A172 (cell line): ENCODE measurements around the gene SPSB1. TPM values are rescaled to one million over a fixed set of nuclear protein-coding genes. Genes with fewer than 3 reads are reported as not detected.

Experiments
- DNase-seq: peaks from one replicate; pipeline ENCODE4 v3.0.0-alpha.2; 2015; ENCODE audit warnings: low spot score
- total RNA-seq: library from RNA; depleted of rRNA; stranded (reverse); fragments of >200 nt; shearing (Covaris generic); gene quantifications from 2 replicates; pipeline ENCODE4 v1.2.3, GENCODE V29; 2014

Gene SPSB1
- total RNA-seq, 1 experiment from 2014 or later, result 8.7 TPM

DNA sequence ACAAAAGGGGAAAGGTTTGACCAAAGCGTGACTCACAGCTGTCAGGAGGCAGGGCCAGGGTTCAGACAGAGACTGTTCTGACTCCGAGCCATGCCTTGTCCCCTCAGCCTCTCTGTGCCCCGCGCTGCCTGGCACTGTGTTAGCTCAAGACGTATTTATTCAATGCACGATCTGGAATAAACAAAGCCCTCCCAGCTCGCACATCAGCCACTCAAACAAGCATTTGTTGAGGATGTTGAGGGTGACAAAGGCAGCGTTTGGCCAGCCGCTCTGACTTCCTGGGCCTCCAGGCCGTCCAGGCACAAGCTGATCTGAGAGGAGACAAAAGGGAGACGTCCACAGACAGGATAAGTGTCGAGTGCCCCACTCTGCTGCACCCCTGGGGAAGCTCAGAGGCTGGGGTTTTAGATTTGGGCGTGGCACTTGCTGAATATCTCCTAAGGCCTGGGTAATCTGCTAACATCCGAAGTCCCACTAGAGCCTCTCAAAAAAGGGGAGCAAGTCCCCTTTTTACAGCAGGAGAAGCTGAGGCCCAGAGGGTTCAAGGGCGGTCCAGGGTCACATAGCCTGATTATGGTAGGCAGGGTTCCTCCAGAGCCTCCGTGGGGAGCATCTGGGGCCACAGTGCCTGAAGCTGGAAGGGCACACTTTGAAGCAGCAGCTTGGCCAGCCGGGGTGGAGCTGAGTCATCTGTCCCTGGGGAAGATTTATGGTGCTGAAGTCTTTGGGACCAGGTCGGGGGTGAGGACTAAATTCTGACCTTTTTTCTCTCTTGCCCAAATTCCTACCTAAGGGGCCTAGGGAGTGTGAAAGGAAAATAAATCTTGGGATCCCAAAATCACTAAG lies 95.9 kb downstream of the SPSB1 start:
- DNase-seq, result peak; percentile 42

DNA sequence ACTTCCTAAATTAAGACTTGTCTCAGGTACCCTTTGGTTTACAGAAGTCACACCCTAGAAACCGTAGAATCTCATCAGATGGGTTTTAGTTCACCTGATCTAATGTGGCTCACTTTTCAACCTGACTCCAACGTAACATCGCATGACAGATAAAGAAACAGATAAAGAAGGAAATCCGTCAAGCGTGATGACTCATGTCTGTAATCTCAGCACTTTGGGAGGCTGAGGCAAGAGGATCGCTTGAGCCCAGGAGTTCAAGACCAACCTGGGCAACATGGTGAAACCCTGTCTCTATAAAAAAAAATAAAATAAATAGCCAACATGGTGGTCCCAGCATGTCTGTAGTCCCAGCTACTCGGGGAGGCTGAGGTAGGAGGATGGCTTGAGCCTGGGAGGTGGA lies 97.3 kb downstream of the SPSB1 start:
- no peak for DNase-seq

DNA sequence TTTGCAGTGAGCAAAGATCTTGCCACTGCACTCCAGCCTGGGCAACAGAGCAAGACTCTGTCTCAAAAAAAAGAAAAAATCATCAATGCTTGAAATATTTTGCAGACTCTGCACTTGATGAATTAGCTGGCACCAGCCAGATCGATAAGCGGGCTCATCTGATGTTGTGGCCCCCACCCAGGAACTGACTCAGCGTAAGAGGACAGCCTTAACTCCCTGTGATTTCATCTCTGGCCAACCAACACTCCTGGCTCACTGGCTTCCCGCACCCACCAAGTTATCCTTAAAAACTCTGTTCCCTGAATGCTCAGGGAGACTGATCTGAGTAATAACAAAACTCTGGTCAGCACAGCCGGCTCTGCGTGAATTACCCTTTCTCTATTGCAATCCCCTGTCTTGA lies 98.9 kb downstream of the SPSB1 start:
- no peak for DNase-seq

DNA sequence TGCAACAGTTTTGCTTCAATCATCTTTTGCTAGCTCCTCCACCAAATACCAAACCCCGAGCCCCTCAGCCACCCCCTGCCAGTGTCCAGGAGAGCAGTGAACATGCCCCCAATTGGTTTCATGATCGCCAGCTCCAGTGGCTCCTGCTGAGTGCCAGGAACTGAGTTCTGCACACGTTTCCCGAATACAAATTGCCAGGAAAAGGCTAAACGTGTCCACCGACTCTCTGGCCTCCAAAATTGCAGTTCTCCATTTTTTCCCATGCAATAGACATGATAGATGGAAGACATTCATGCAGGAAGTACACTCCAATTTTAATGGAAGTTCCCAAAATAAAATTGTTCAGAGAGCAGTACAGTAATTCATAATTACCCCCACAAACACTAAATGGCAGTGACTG lies 101.3 kb downstream of the SPSB1 start:
- no peak for DNase-seq

DNA sequence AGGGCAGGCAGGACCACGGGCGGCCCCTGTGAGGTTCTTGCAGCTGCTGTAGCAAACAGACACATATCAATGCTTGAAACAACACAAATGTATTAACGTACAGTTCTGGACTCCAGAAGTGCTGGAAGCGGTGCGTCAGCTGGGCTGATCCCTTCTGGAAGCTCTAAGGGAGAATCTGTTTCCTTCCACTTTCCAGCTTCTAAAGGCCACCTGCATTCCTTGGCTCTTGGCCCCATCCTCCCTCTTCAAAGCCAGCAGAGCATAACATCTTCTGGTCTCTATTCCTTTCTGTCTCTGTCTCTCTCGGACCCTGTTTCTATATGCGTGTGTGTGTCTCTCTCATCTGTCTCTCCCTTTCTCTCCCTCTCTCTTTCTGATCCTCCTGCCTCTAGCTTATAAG lies 102.3 kb downstream of the SPSB1 start:
- no peak for DNase-seq

DNA sequence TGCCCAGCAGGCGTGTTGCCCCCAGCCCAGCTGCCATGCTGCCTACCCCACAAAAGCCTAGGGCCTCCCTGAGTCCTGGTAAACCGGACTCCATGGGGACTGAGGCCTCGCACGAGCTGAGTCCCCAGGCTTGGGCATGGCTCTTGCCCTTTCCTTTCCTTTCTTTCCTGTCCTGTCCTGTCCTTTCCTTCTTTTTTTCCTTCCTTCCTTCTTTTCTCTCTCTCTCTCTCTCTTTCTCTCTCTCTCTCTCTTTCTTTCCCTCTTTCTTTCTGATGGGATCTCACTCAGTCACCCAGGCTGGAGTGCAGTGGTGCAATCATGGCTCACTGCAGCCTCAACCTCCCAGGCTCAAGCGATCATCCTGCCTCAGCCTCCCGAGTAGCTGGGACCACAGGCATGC lies 104.4 kb downstream of the SPSB1 start:
- DNase-seq, result no peak

DNA sequence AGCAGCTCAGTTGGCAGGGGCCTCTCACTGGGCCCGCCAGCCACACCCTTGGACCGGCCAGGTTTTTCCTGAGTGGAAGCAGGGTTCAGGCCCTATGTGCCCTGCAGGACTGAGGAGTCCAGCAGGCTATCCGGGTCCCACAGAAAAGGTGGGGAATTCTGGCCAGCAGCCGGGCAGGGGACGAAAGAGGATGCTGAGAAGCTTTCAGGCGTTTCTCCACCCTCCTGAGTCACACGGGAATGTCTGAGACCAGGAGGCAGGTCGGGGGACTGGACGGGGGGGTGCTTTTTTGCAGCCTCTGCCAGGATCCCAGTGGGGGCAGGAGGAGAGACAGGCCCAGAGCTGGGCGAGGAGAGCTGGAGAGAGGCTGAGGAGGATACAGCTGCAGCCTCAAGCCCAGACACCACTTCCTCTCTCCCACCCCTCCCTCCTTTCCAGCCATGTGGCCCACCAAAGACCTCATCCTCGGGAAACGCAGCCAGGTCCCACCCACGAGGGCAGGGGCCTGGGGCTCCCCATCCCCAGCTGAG lies 105.4 kb downstream of the SPSB1 start:
- peak; percentile 42 for DNase-seq

DNA sequence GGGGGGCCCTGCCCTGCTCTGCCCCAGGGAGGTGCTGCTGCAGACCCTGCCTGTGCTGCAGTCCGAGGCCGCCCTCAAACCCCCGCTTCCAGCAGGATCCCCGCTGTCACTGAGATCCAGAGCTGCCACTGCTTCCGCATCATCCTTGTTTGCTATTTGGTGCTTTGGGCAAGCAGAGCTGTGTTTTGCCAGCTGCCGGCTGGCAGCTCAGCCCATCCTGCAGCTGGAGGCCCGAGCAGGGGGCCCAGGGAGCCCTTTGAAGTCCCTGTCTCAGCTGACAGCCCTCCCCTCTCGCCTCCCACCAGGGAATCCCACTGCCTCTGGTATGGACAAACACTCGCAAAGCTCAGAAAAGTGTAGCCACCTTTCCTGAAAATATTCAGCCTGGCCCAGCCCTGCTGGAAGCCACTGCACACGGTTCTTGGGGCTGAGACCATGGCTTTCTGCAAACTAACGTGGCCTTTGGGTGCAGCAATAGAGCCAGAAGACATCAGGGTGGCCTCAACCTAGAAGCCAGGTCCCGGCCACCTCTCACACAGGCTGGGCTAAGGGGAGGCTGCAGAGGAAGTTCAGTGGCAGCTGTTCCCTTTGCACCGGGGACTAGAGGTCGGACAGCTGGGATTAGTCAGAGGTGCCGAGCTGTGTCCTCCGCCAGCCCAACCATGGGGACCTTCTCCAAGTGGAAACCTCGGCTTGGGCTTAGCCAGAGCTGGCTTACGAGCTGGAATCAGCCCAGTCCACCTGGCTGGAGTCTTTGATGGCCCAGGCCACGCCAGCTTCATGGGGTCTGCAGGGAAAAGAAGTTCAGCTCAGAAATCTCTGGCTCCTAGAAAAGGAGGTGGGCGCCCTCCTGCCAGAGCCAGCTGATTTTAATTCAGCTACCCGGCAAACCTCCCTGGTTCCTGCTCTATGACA lies 107.1 kb downstream of the SPSB1 start:
- DNase-seq, result no peak

DNA sequence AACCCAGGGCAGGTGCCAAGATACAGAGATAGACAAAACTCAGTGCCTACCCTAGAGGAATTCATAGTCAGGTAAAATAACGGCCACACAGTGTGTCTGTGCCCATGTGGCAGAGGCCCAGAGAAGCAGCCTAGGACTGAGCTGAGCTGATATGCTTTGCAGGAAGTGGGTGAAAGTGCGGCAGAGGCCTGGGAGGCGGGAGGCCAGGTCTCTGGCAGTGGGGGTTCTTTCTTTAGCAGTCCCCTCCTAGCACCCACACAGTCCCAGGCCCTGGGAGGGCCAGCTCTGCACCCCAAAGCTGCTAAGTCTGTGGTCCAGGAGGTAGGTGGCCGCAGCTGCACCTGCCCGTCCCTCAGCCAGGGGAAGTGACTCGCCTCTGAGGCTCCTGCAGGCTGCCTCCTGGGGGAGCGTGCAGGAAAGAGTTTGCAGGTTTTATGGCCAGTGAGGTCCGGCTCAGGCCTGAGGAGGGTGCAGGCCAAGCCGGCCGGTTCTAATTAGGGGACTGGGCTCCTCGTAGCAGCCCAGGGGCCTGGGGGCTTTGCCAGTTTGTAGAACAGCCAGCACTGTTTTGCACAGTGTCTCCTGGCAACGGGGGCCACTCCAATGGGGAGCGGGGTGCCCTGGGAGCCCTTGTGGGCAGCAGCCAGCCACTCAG lies 107.9 kb downstream of the SPSB1 start:
- no peak for DNase-seq

DNA sequence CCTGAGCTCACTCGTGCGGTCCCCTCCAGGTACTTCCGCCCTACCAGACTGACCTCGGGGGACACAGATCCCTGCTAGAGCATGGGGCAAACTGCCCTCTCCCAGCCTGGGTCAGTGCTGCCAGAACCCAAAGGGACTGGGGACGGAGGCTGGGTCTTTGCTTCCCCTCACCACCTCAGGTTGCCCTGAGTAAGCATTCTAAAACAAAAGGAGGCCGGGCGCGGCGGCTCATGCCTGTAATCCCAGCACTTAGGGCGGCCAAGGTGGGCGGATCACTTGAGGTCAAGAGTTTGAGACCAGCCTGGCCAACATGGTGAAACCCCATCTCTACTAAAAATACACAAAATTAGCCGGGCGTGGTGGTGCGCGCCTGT lies 108.4 kb downstream of the SPSB1 start:
- DNase-seq, result no peak

DNA sequence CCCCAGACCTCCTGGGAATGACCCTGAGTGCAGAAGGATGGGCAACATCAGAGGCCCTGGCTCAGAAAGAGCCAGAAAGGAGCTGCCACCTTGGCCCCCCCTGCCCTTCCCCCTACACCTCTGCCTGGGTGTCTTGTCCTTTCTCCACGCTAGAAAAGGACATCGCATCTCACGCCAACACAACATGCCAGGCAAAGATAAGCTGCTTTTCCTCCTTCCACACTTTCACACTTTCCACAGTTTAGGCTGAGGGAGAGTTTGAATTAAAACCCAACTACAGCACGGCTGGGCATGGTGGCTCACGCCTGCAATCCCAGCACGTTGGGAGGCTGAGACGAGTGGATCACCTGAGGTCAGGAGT lies 109.5 kb downstream of the SPSB1 start:
- no peak for DNase-seq

DNA sequence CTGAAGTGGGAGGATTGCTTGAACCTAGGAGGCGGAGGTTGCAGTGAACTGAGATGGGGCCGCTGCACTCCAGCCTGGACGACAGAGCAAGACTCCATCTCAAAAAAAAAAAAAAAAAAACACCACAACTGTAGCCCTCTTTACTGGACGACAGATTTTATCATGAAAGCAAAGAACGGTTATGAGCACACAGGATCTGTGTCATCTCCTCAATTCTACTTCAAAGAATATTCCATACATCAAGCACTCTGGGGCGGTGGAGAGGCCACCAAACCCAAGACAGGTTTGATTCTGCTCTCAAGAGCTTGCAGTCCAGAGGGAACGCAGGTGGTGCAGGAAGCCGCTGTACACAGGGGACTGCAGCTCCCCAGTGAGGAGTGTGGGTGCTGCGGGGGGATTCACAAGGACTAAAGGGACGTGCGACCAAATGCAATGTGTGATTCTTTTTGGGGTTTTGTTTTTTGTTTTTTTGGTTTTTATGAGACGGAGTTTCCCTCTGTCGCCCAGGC lies 110.1 kb downstream of the SPSB1 start:
- no peak for DNase-seq

DNA sequence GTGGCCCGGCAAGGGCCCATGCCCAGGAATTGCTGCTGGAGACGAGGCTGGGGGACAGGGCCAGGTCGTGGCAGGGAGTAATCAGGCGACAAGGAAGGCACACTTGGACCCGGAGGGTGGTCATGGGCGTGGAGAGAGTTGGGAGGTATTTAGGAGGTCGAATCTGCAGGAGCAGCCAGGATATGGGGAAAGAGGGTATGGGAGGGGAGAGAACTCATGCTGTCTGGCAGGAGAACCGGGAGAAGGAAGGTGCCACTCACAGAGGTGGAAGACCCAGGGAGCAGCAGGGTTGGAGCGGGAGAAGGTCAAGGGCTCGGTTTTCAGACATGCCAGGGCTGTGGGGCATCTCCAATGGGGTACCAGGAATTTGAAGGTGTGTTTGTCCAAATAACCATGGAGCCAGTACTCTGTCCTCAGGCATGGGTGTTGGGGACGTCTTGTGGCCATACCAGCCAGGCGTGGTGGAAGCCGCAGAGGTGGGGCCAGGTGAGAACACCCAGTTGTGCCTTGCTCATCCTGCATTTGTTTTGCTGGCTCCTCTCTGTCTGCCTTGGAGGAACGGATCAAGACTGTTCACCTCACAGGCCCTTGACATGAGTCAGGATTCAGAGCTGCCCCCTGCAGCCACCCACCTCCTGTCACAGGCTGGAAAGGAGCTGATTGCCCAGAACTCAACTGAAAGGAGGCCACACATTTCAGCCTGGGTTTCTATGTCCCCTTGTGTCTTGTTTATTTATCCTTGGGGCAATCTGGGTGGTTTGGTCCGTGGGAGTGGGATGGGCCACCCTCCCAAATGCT lies 111.6 kb downstream of the SPSB1 start:
- DNase-seq, result no peak

DNA sequence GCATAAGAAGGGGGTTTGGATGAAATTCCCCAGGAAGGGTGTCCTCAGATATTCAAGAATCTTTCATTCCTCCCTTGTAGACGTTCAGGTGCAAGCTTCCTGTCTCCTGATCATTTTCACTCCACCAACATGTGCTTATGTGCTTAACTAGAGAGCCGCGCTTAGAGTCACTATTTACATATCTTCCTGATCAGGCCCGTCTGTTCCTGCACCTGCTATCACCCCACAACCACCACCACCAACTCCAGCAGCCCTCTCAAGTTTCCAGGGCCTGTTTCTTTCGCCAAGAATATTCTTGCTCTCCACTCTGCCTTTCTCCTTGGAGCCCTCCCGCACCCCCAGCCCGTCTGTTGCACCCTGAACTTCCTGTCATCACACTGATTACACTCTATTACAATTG lies 113.4 kb downstream of the SPSB1 start:
- no peak for DNase-seq

DNA sequence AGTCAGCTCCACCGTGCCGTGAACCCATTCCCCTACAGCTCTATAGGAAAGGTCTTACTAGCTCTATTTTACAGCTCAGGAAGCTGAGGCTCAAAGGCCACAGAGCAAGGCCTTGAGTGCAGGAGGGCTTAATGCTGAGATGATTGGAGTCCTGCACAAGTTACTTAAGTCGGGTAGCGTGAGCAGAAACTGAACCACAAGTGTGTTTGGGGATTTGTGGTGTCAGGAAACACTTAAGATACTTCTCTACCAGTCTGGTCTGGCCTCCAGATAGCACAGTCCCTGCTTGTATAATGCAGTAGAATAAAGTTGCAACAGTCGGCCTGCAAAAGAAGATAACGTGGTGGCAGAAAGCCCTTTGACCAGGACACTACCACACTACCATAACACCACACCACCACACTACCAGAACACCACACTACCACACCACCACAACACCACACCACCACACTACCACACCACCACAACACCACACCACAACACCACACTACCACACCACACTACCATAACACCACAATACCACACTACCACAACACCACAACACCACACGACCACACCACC lies 118.1 kb downstream of the SPSB1 start:
- DNase-seq, result no peak

DNA sequence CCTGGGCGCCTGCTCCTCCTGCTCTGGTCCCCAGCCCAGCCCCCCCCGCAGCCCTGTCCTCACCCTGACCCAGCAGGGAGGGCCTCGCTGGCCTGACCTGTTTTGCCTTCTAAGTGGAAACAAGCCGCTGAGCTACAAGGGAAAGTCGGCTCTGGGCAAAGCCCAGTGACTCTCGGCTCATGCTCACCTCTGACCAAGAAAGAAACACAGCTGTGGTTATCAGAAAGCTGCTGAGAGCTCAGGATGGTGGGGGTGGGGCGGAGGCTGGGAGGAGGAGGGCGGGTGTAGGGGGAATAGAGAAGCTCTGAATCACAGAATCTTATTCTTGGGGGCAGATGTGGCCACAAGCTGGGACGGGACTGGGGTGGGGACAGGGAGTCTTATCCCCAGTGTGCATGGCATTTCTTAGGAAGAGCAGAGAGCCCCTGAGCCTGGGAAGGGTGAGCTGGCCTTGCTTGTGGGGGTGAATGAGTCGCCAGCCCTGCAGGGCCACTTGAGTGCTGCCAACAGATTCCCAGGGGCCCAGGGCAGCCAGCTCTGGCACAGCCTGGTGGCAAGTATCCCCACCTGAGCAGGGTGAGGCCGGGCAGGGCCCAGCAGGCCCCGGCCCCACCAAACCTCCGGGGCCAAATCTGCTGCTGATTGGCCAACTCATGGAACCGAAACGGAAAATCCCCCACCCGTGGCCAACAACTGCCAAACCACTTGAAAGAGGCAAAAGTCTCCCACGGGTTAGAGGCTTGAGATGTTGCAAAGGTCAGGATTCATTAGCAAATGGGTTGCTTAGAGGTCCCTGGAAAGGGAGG lies 120.6 kb downstream of the SPSB1 start:
- DNase-seq, result peak; percentile 66

DNA sequence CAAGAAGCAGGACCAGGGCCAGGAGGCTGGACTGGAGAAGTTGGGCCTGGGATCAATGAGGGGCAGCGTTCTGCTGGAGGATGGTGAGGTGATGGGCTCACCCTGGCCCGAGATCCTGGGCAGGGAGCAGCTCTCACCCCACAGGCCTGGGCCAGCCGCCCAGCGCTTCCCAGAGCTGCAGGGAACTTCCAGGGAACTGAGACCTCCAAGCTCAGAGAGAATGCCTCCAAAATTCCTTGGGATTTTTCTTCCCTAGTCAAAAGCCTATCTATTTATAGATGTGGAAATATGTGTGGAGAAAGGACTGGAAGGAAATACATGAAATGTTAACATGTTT lies 121.2 kb downstream of the SPSB1 start:
- no peak for DNase-seq

DNA sequence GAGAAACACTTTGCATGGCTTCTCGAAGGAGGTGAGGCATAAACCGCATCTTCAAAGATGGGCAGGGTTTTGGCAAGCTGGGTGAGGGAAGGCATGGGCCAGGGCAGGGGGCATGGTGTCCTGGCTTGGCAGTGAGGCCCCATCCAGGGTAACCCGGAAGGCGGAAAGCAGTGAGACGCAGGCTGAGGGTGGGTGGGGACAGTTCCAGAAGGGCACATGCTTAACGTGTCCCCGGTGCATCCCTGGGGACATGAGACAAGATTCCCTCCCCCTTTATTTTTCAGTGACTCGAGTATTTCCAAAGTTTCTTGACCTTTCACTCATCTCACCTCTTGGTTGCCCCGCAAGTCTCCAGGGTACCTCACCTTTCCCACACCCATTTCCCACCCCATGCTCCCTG lies 123.8 kb downstream of the SPSB1 start:
- DNase-seq, result no peak

DNA sequence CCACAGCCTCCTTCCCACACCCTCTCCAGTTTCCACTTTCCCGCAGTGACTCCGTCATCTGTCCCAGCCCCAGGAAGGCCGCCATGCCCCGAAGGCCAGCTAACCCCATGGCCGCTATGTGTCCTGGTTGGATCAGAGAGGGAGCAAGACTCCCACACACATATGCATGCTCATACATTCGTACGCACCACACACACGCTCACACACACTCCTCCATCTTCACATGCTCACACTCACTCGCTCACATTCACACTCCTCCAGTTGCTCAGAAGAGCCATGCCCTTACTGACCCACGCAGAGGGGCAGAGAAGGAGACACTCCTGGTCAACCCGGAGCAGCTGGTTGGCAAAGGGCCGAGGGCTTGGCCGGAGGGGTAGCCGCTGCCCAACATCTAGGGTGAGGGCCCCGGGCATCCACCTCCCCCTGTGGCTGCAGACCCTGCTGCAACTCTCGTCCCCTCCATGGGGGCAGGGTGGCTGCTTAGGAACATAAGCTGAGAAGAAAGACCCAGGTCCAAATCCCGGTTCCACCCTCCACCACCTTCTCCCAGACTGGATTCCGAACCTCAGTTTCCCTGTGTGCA lies 124.3 kb downstream of the SPSB1 start:
- no peak for DNase-seq

DNA sequence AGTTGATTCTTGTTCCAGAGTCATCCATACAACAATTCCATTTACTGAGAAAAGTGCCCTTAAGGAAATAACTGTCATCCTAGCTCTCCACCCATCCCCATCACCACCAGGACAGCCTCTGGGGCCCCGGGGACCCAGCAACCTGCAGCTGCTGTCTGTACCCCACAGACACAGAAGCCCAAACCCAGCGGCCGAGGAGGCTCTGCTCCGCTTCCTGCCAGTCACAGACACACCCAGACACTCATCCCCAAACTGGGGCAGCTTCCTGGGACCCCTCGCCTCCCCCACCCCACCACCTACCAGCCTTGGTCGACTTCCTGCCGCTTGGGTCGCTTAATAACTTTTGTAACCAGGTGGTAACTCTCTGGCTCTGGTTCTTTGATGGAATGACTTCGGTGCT lies 125.0 kb downstream of the SPSB1 start:
- no peak for DNase-seq
